GM19238 (cell line): ENCODE measurements around the gene ZSCAN32.
A peak's percentile ranks its signal among the peaks of the same experiment; 100 is the strongest.

Experiments
- DNase-seq: peaks from one replicate; pipeline ENCODE4 v3.0.0; 2011; ENCODE audit warnings: low spot score; ENCODE audit not compliant: insufficient read length

The ZSCAN32 gene

GRCh38 chr16:3400779-3401688 lies at the start of gene ZSCAN32, which contains the start of gene ZNF174:
ZSCAN32 (minus strand) TSS chr16:3401004; CDS start chr16:3397557, 3,447 bp downstream.
ZNF174 (plus strand) TSS chr16:3401215; CDS start chr16:3402005, 790 bp downstream.
- peak; percentile 98 for DNase-seq

DNA sequence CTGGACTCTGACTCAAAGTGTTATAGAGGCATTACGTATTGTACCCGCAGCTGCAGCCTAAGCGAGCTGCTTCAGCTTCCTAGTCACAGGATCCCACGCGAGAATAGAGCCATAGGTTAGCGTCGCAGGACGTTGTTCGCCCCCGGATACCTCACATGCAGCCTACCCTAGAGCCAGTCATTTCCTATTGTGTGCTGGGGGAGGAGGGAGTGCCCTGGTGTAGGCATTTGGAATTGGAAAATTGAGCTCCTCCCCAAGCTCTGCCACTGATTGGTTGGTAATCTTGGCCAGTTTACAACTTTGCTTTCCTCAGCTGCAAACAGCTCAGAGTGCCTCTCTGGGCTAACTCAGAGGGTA lies 43.2 kb upstream of the ZSCAN32 start:
- DNase-seq = no peak

- DNase-seq = peak; percentile 72
These were observed 42.6 kb upstream of the ZSCAN32 start, which contains the start of the genes NAA60 and ZNF597 for GRCh38 chr16:3443108-3444031. NAA60 (plus strand) TSS chr16:3443680; CDS start chr16:3476228, 32,548 bp downstream. ZNF597 (minus strand) TSS chr16:3443504; CDS start chr16:3443153, 351 bp downstream.

GRCh38 chr16:3439637-3440036 lies 38.8 kb upstream of the ZSCAN32 start:
- DNase-seq = no peak

DNA sequence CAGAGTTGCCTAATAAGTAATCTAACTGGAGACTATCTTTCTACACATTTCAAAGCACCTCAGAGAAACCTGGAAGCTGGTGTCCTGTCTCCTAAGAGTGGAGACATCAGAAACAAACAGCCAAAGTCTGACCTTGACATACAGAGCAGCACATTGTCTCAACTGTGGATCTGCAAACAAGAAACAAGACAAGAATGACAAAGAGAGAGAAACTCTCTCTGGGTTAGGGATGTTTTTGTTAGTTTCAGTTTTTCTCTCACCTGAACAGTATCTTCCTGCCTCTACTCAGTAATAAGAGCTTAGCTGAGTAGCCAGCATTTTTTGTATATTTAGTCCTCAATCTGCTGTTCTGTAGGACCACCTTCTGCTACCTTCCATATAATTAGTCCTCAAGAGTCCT lies 33.6 kb upstream of the ZSCAN32 start:
- no peak for DNase-seq

GRCh38 chr16:3431779-3432219 lies 31.0 kb upstream of the ZSCAN32 start:
- no peak for DNase-seq

GRCh38 chr16:3413730-3414379 lies 13.1 kb upstream of the ZSCAN32 start:
- DNase-seq = no peak

DNA sequence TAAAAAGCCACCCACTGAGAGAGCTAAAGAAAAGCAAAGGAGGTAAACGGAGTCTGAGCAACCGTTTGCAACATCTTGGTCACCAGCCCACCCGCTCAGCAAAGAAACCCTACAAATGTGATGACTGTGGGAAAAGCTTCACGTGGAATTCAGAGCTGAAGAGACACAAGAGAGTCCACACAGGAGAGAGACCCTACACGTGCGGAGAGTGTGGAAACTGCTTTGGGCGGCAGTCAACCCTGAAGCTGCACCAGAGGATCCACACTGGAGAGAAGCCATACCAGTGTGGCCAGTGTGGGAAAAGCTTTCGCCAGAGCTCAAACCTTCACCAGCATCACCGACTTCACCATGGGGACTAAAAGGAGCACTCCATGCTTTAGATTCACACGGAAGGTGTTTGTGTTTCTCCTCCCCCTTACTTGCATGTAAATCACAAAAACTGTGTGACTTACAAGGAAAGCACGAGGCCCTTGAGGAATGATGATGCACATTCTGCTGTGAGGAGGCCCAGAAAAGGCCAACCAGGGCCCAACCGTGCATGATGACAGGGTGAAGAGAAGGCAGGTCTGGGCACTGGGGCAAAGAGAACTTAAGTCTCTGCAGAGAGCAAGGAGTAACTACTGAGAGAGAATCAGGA lies 7.9 kb upstream of the ZSCAN32 start:
- no peak for DNase-seq

- DNase-seq = no peak
These were observed 1.1 kb upstream of the ZSCAN32 start for GRCh38 chr16:3401719-3402397.

DNA sequence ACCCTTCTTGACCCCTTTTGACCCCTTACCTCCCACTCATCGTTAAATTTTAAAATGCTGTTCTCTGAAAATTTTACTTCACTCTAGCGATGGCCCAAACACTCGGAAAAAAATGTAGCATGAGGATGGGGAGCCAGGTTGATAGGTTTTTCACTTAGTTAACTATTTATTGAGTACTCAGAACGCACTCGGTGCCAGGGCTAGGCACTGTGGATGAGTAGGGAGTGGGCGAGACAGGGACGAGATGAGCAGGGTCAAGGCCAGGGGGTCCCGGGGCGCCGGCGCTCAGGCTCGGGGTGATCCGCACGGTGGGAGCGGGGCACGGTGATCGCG lies 392 bp downstream of the ZSCAN32 start:
- no peak for DNase-seq

DNA sequence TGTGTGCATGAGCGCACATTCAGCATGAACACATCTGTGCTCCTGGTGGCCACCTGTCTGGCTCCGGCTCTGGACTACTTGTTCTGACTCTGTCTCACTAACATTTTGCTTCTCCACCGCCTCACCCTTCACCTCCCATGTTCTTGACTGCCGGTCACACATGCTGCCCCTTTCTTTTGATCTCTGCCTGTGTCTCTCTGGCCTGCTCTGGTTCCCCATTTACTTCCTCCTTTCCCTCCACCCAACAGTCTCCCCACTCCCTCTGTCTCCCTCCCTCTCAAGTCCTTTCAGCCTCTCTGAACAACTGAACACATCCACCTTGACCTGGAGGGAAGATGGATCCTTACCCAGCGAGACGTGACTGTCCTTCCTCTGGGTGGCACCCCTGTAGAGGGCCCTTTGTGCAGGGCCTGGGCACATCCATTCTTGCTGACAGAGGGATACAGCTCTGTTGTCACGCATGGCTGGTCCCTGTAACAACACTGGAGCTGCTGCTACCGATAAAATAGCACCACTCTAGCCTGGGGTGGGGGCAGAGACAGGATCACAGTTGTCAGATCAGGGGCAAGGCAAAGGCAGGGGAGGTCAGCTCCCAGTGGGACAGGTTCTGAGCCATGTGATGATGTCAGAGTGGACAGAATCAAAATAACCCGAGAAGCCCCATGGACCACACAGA lies 11.0 kb downstream of the ZSCAN32 start:
- no peak for DNase-seq

- DNase-seq = no peak
These were observed 12.5 kb downstream of the ZSCAN32 start for GRCh38 chr16:3388325-3388724.

GRCh38 chr16:3383045-3383448 lies 17.8 kb downstream of the ZSCAN32 start:
- no peak for DNase-seq

- no peak for DNase-seq
These were observed 22.9 kb downstream of the ZSCAN32 start for GRCh38 chr16:3377917-3378316.

GRCh38 chr16:3375680-3376079 lies 25.1 kb downstream of the ZSCAN32 start:
- DNase-seq = no peak

- DNase-seq = no peak
These were observed 31.7 kb downstream of the ZSCAN32 start for GRCh38 chr16:3369073-3369472.

GRCh38 chr16:3364774-3365427 lies 35.9 kb downstream of the ZSCAN32 start:
- peak; percentile 64 for DNase-seq

DNA sequence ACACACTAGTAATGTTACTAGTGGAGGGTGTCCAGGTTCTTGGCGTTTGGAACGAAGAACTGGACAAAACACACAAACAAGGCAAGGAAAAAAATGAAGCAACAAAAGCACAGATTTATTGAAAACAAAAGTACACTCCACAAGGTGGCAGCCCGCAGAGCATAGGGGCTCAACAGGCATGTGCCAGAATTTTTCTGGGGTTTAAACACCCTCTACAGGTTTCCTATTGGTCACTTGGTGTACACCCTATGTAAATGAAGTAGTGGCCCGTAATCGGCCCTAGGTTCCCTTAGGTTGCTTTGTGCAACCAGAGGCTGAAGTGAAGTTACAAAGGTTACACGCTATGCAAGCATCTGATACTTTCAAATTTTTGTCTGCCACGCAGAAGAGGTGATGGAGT lies 37.0 kb downstream of the ZSCAN32 start:
- DNase-seq = no peak

GRCh38 chr16:3362931-3363330 lies 37.9 kb downstream of the ZSCAN32 start:
- no peak for DNase-seq
